Gastroesophageal sphincter (tissue), 2 donors: ENCODE measurements around the gene HDDC3.

Experiments
- EP300 ChIP-seq: sonication (generic); formaldehyde crosslinking; IDR thresholded peaks from one replicate; pipeline ENCODE4 v1.6.1; 2017; ENCODE audit warnings: antibody characterized with exemption, mild to moderate bottlenecking
- POLR2A ChIP-seq, 2 donors: fragments of 450-650 bp; IDR thresholded peaks; one replicate each; pipeline ENCODE4 v1.6.1; 2017; ENCODE audit warnings: antibody characterized with exemption in 2 of 2, mild to moderate bottlenecking in 2 of 2, moderate library complexity in 1 of 2

- TF ChIP-seq POLR2A (IDR thresholded peaks at IDR 0.05) (no peak), EP300 (no peak)
Observed at GRCh38 chr15:90929246-90930019, 2.9 kb downstream of the HDDC3 start.
